ENCODE results near the gene AQP12A. TPM values are rescaled to one million over a fixed set of nuclear protein-coding genes. Genes with fewer than 3 reads are reported as not detected.

AQP12A gene
- total RNA-seq, 1 donor from 2014 or later: not detected

GRCh38 chr2:240713071-240713927, 21.6 kb downstream of the AQP12A start:
- no peak for DNase-seq (ENCODE audit: low spot score)

DNA sequence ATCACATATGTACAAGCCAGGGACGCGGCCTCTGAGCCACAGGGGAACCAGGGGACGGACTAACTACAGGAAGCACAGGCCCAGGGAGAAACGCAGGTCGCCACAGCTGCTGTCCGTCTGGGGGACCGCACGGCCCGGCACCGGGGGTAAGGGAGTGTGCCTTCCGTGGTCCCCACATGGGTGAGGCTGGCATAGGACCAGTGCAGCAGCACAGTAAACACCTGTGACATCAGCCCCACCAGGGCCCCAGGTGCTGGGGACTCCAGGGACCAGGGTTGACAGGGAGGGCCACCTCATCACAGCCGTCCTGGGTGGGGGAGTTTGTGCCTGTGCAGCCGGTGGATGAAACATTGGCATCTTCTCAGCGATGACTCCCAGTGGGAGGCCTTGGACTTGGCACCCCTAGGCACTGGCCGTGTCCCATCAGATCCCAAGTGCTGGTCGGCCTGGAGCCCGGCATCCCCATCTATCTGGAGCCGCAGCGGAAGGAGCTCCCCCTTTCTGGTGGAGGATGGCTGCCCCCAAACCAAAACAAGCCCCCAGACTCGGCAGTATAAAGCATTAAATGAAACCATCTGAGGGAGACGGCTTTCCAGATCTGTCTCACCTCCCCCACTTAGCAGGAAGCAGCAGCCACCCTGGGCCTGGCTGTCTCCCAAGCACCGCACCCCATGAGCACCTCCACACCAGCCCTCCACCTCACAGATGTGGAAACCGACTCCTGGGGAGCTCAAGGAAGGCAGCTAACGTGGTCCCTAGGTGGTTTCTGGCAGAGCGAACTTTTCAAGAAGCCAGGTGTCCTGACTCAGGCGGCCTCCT, 22.5 kb downstream of the AQP12A start:
- H3K27ac Mint-ChIP-seq: peak overlapping the region; percentile 79
- peaks cover 2% of the 10 kb centered on the region for H3K4me1 Mint-ChIP-seq
- no peak for TF ChIP-seq EZH2 (IDR thresholded peaks at IDR 0.05)
- TF ChIP-seq CTCF (IDR thresholded peaks at IDR 0.05): no peak
- TF ChIP-seq EZH2phosphoT487 (IDR thresholded peaks at IDR 0.05): no peak
- no peaks in the 10 kb centered on the region for H3K9me3 Mint-ChIP-seq
- Histone ChIP-seq H3K4me3 (no peak overlapping the region), H3K36me3 (no peaks in the 10 kb centered on the region), H3K4me2 (no peak overlapping the region), H3K9ac (no peak overlapping the region), H3F3A (ENCODE audit: low read depth) (no peaks in the 10 kb centered on the region), H3K27me3 (no peaks in the 10 kb centered on the region), H2AFZ (replicated peaks) (no peak overlapping the region), H3K27ac (no peak overlapping the region), H3K9me3 (ENCODE audit: low read depth) (no peaks in the 10 kb centered on the region), H3K4me1 (no peaks in the 10 kb centered on the region), H4K20me1 (ENCODE audit: low read depth) (no peaks in the 10 kb centered on the region), H3K79me2 (ENCODE audit: low read depth) (no peaks in the 10 kb centered on the region)
- H3K27me3 Mint-ChIP-seq (ENCODE audit: insufficient read depth, low read depth): peaks cover 2% of the 10 kb centered on the region
- no peak for DNase-seq (ENCODE audit: low spot score)
- H3K4me3 Mint-ChIP-seq: no peak overlapping the region
- H3K36me3 Mint-ChIP-seq: no peaks in the 10 kb centered on the region

More at GRCh38 chr2:240713071-240713927, 21.6 kb downstream of the AQP12A start:
- Histone ChIP-seq H3K27ac (no peak overlapping the region), H3F3A (ENCODE audit: low read depth) (no peaks in the 10 kb centered on the region), H3K9me3 (ENCODE audit: low read depth) (no peaks in the 10 kb centered on the region), H3K9ac (no peak overlapping the region), H3K27me3 (no peaks in the 10 kb centered on the region), H3K4me1 (no peaks in the 10 kb centered on the region), H3K4me3 (no peak overlapping the region), H3K36me3 (no peaks in the 10 kb centered on the region), H4K20me1 (ENCODE audit: low read depth) (no peaks in the 10 kb centered on the region), H3K4me2 (no peak overlapping the region), H2AFZ (replicated peaks) (no peak overlapping the region), H3K79me2 (ENCODE audit: low read depth) (no peaks in the 10 kb centered on the region)
- no peak overlapping the region for H3K4me3 Mint-ChIP-seq
- peaks cover 2% of the 10 kb centered on the region for H3K27me3 Mint-ChIP-seq (ENCODE audit: insufficient read depth, low read depth)
- H3K9me3 Mint-ChIP-seq: no peaks in the 10 kb centered on the region
- H3K36me3 Mint-ChIP-seq: no peaks in the 10 kb centered on the region
- TF ChIP-seq CTCF (IDR thresholded peaks at IDR 0.05): no peak
- no peak for TF ChIP-seq EZH2phosphoT487 (IDR thresholded peaks at IDR 0.05)
- TF ChIP-seq EZH2 (IDR thresholded peaks at IDR 0.05): no peak
- no peak overlapping the region for H3K27ac Mint-ChIP-seq
- H3K4me1 Mint-ChIP-seq: peaks cover 2% of the 10 kb centered on the region

GRCh38 chr2:240714747-240715725, 23.4 kb downstream of the AQP12A start:
- Histone ChIP-seq H4K20me1 (ENCODE audit: low read depth) (no peaks in the 10 kb centered on the region), H3K27ac (no peak overlapping the region), H3K9ac (no peak overlapping the region), H3K79me2 (ENCODE audit: low read depth) (no peaks in the 10 kb centered on the region), H3F3A (ENCODE audit: low read depth) (no peaks in the 10 kb centered on the region), H3K36me3 (no peaks in the 10 kb centered on the region), H3K4me3 (no peak overlapping the region), H3K27me3 (no peaks in the 10 kb centered on the region), H2AFZ (replicated peaks) (no peak overlapping the region), H3K9me3 (ENCODE audit: low read depth) (no peaks in the 10 kb centered on the region), H3K4me1 (no peaks in the 10 kb centered on the region), H3K4me2 (no peak overlapping the region)
- no peak for DNase-seq (ENCODE audit: low spot score)
- H3K27ac Mint-ChIP-seq: no peak overlapping the region
- H3K27me3 Mint-ChIP-seq (ENCODE audit: insufficient read depth, low read depth): peaks cover 2% of the 10 kb centered on the region
- peaks cover 2% of the 10 kb centered on the region for H3K4me1 Mint-ChIP-seq
- H3K4me3 Mint-ChIP-seq: no peak overlapping the region
- TF ChIP-seq CTCF (IDR thresholded peaks at IDR 0.05) (peak; percentile 6), EZH2phosphoT487 (IDR thresholded peaks at IDR 0.05) (no peak)
- no peaks in the 10 kb centered on the region for H3K9me3 Mint-ChIP-seq
- no peaks in the 10 kb centered on the region for H3K36me3 Mint-ChIP-seq
